GM20000 (cell line): ENCODE data around the gene CEP83.

ENCODE experiments used
- DNase-seq: peaks from one replicate; pipeline ENCODE4 v3.0.0; 2012; ENCODE audit warnings: low spot score
- CTCF ChIP-seq: IDR thresholded peaks from 2 replicates; pipeline ENCODE4 v1.5.1; 2012; ENCODE audit warnings: mild to moderate bottlenecking, control low read depth; ENCODE audit errors: extremely low read depth, missing control alignments

The CEP83 gene

GRCh38 chr12:94304566-94305061 lies 155.1 kb downstream of the CEP83 start:
- TF ChIP-seq CTCF = no peak
- no peak for DNase-seq

GRCh38 chr12:94304012-94304411 lies 155.7 kb downstream of the CEP83 start:
- DNase-seq = no peak
- TF ChIP-seq CTCF = no peak

- no peak for DNase-seq
- no peak for TF ChIP-seq CTCF
Observed at GRCh38 chr12:94299846-94300245, 159.8 kb downstream of the CEP83 start.

GRCh38 chr12:94297876-94298505 lies 161.7 kb downstream of the CEP83 start:
- no peak for DNase-seq
- no peak for TF ChIP-seq CTCF

- DNase-seq = no peak
- no peak for TF ChIP-seq CTCF
Observed at GRCh38 chr12:94297096-94297699, 162.5 kb downstream of the CEP83 start.

- TF ChIP-seq CTCF = no peak
- no peak for DNase-seq
Observed at GRCh38 chr12:94290353-94290752, 169.3 kb downstream of the CEP83 start.

GRCh38 chr12:94289461-94290312 lies 170.0 kb downstream of the CEP83 start:
- no peak for TF ChIP-seq CTCF
- no peak for DNase-seq
